D721Med (cell line): ENCODE data around the gene S100Z.

Source experiments
- DNase-seq: peaks from one replicate; pipeline ENCODE4 v3.0.0; 2011; ENCODE audit warnings: low spot score; ENCODE audit not compliant: insufficient read length
- FAIRE-seq: peaks from 2 replicates; lab custom pipeline; 2011; peaks lifted over from hg19 to GRCh38; lab: Jason Lieb, UNC
- TF ChIP-seq, protein P1 (sequence below): IDR thresholded peaks from 2 replicates; pipeline ENCODE4 v1.5.1; 2012; ENCODE audit warnings: mild to moderate bottlenecking, control low read depth; ENCODE audit not compliant: insufficient read depth; ENCODE audit errors: missing control alignments

The S100Z gene

DNA sequence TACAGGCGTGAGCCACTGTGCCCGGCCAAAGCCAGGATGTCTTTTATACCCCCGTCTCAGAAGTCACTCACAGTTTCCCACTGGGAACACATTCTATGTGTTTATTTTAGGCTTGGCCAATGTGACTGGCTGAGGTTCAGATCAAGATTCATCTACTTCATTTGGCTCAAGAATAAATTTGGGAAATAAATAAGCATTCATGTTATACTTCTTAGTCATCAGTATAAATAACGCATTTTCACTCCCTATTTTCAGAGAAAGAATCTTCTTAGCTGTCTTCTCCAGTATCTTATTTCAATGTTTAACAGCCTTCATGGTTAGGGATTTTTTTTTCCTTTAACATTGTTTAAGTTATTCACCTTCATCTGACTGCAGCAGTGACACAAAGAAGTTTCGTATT lies 11.8 kb downstream of the S100Z start:
- no peak for FAIRE-seq
- no peak for DNase-seq
- TF ChIP-seq, protein P1, sequence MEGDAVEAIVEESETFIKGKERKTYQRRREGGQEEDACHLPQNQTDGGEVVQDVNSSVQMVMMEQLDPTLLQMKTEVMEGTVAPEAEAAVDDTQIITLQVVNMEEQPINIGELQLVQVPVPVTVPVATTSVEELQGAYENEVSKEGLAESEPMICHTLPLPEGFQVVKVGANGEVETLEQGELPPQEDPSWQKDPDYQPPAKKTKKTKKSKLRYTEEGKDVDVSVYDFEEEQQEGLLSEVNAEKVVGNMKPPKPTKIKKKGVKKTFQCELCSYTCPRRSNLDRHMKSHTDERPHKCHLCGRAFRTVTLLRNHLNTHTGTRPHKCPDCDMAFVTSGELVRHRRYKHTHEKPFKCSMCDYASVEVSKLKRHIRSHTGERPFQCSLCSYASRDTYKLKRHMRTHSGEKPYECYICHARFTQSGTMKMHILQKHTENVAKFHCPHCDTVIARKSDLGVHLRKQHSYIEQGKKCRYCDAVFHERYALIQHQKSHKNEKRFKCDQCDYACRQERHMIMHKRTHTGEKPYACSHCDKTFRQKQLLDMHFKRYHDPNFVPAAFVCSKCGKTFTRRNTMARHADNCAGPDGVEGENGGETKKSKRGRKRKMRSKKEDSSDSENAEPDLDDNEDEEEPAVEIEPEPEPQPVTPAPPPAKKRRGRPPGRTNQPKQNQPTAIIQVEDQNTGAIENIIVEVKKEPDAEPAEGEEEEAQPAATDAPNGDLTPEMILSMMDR, result no peak

- DNase-seq (no peak), FAIRE-seq (no peak)
- TF ChIP-seq, protein P1, result no peak
These were observed 13.2 kb downstream of the S100Z start for GRCh38 chr5:76863001-76863400.

GRCh38 chr5:76866503-76866902 lies 16.7 kb downstream of the S100Z start:
- no peak for DNase-seq
- FAIRE-seq, result no peak
- TF ChIP-seq, protein P1, result no peak

- FAIRE-seq (no peak), DNase-seq (no peak)
- TF ChIP-seq, protein P1, result no peak
These were observed 17.2 kb downstream of the S100Z start for GRCh38 chr5:76867038-76867437.

- TF ChIP-seq, protein P1, result peak; percentile 88
These were observed 18.2 kb downstream of the S100Z start for GRCh38 chr5:76867827-76868693.

DNA sequence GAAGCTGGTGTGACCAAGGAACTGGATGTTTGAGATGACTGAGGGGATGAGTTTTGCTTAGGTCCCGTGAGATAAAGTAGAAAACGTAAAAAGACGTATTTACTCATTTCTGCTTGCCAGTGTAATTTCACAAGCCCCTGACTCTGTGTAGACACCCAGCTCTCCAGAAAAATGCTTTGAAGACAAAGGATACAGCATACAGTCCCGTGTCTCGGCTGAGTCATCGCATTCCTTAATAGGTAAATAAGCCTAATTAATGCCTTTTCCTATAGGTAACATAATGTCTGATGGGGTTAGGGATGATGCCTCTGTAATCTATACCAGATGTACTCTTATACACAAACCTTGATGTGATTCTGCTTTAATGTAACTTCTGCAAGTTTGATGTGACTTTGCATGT lies 20.2 kb downstream of the S100Z start:
- TF ChIP-seq, protein P1, result no peak
- DNase-seq (no peak), FAIRE-seq (no peak)

More at GRCh38 chr5:76867827-76868693, 18.2 kb downstream of the S100Z start:
- peak; percentile 33 for DNase-seq
- no peak for FAIRE-seq

DNA sequence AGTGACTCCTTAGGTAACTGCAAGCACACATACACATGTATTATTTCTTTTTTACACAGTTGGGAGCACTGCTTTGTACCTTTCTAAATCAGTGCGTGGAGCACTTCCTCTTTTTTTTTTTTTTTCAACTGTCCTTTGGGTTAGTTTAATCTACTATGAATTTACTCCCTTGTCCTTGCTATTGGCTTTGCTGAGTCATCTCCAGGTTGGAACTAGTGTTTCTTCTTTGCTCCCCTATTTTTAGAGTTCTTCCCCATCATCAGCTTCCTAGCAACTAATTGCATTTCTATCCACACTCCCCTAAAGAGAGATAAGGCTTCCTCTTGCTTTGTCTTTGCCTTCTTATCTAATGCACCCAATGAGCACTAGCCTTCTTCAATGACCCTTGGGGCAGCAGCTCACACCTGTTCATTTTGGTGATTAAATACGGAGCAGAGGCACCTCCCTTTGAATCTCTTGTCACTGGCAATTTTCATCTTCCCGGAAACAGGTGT lies 24.3 kb downstream of the S100Z start:
- TF ChIP-seq, protein P1, result no peak
- no peak for DNase-seq
- no peak for FAIRE-seq
